PC-3 (cell line): ENCODE data around the gene PDSS2. TPM values are rescaled to one million over a fixed set of nuclear protein-coding genes. Genes with fewer than 3 reads are reported as not detected.

ENCODE experiments used
- ATAC-seq: fragments of 200-7000 bp; cut with Tn5 transposase; 2 replicates; pipeline ENCODE4 v1.9.1; 2020; ENCODE audit warnings: mild to moderate bottlenecking, moderate library complexity
- BruUV-seq: library from RNA; stranded (reverse); fragments of 400-500 nt; replicated peaks from 2 replicates; lab custom pipeline; 2021; lab: Mats Ljungman, UMichigan
- CTCF ChIA-PET: fragments of 300-600 bp; sonication (Branson Sonifier 250); formaldehyde crosslinking; loops from one replicate; lab custom pipeline; 2022; ENCODE audit warnings: antibody characterized with exemption; lab: Charles Lee
- POLR2A ChIA-PET: fragments of 300-600 bp; sonication (Branson Sonifier 250); formaldehyde crosslinking; loops from one replicate; lab custom pipeline; 2022; ENCODE audit warnings: antibody characterized with exemption; ENCODE audit not compliant: unreplicated experiment; lab: Charles Lee
- DNase-seq: peaks from one replicate; pipeline ENCODE4 v3.0.0-alpha.2; 2015
- H2AFZ ChIP-seq: fragments of 300-600 bp; sonication (generic); 2 replicates; pipeline ENCODE4 v1.6.0; 2016; ENCODE audit warnings: antibody characterized with exemption, low read length
- H3F3A ChIP-seq: fragments of 300-600 bp; sonication (generic); one replicate; pipeline ENCODE4 v1.6.0; 2017; ENCODE audit warnings: antibody characterized with exemption, low read length, control low read depth, mild to moderate bottlenecking; ENCODE audit not compliant: unreplicated experiment
- H3K27ac ChIP-seq: fragments of 300-600 bp; sonication (generic); 2 replicates; pipeline ENCODE4 v1.5.1; 2016; ENCODE audit warnings: mild to moderate bottlenecking, low read length
- H3K27me3 ChIP-seq: fragments of 300-600 bp; sonication (generic); 2 replicates; pipeline ENCODE4 v1.6.1; 2016; ENCODE audit warnings: low read length, mixed read lengths
- H3K36me3 ChIP-seq: fragments of 300-600 bp; sonication (generic); 2 replicates; pipeline ENCODE4 v1.6.1; 2016; ENCODE audit warnings: low read depth, mixed run types, low read length, mixed read lengths
- H3K4me1 ChIP-seq: fragments of 300-600 bp; sonication (generic); 2 replicates; pipeline ENCODE4 v1.5.1; 2016; ENCODE audit warnings: low read length; ENCODE audit not compliant: insufficient read depth
- H3K4me2 ChIP-seq: fragments of 300-600 bp; sonication (generic); 2 replicates; pipeline ENCODE4 v1.6.0; 2016; ENCODE audit warnings: low read length
- H3K4me3 ChIP-seq: fragments of 300-600 bp; sonication (generic); 2 replicates; pipeline ENCODE4 v1.5.1; 2016; ENCODE audit warnings: mild to moderate bottlenecking, low read length, mixed read lengths
- H3K79me2 ChIP-seq: fragments of 300-600 bp; sonication (generic); 2 replicates; pipeline ENCODE4 v1.6.1; 2017; ENCODE audit warnings: low read length, mixed read lengths
- H3K9ac ChIP-seq: fragments of 300-600 bp; sonication (generic); 2 replicates; pipeline ENCODE4 v1.6.0; 2016; ENCODE audit warnings: mild to moderate bottlenecking, low read length
- H3K9me2 ChIP-seq: fragments of 300-600 bp; sonication (generic); replicated peaks from 2 replicates; pipeline ENCODE4 v1.6.1; 2016; ENCODE audit warnings: mixed run types, low read length, mixed read lengths
- H3K9me3 ChIP-seq: fragments of 300-600 bp; sonication (generic); 2 replicates; pipeline ENCODE4 v1.6.1; 2016; ENCODE audit warnings: low read length, mixed read lengths
- H4K20me1 ChIP-seq: fragments of 300-600 bp; sonication (generic); 2 replicates; pipeline ENCODE4 v1.6.1; 2016; ENCODE audit warnings: low read length, mixed read lengths
- CTCF ChIP-seq: fragments of 300-600 bp; sonication (generic); conservative IDR thresholded peaks from 2 replicates; pipeline ENCODE4 v1.5.1; 2017; ENCODE audit warnings: antibody characterized with exemption, low read depth, mild to moderate bottlenecking, low read length
- EZH2 ChIP-seq: fragments of 300-600 bp; sonication (generic); IDR thresholded peaks from one replicate; pipeline ENCODE4 v1.6.1; 2017; ENCODE audit warnings: antibody characterized with exemption, mild to moderate bottlenecking, low read length; ENCODE audit not compliant: unreplicated experiment
- EZH2phosphoT487 ChIP-seq: fragments of 300-600 bp; sonication (generic); IDR thresholded peaks from 2 replicates; pipeline ENCODE4 v1.6.1; 2018; ENCODE audit warnings: mild to moderate bottlenecking, antibody characterized with exemption, low read length, borderline replicate concordance
- intact Hi-C: fragments of 100-400 bp; cut with micrococcal nuclease; formaldehyde crosslinking; loops from 2 replicates; pipeline ENCODE4 v1.9.0; 2023
- total RNA-seq: library from RNA; depleted of rRNA; stranded (reverse); fragments of >200 nt; gene quantifications from 2 replicates; pipeline ENCODE4 v1.2.3, GENCODE V29; 2014

Gene PDSS2
- total RNA-seq, 1 experiment from 2014 or later, result 6.6 TPM

- Histone ChIP-seq H3K4me3 (no peak overlapping the region), H3K36me3 (no peaks in the 10 kb centered on the region), H3K27me3 (no peaks in the 10 kb centered on the region), H3K9ac (no peak overlapping the region), H3K4me1 (no peaks in the 10 kb centered on the region), H4K20me1 (no peaks in the 10 kb centered on the region), H3K9me2 (no peaks in the 10 kb centered on the region), H3K9me3 (no peaks in the 10 kb centered on the region), H3F3A (no peaks in the 10 kb centered on the region), H3K4me2 (no peak overlapping the region), H2AFZ (no peak overlapping the region), H3K79me2 (no peaks in the 10 kb centered on the region), H3K27ac (no peak overlapping the region)
- TF ChIP-seq EZH2 (no peak), EZH2phosphoT487 (no peak), CTCF (no peak)
- no peak for DNase-seq
- no TSS peak for BruUV-seq
- CTCF ChIA-PET, result no interaction called here
- POLR2A ChIA-PET, result no interaction called here
- ATAC-seq, result no peak
- intact Hi-C loops, result no loop called here
These were observed 244.0 kb downstream of the PDSS2 start for GRCh38 chr6:107215334-107215733.

- Histone ChIP-seq H3K79me2 (no peaks in the 10 kb centered on the region), H4K20me1 (no peaks in the 10 kb centered on the region), H3K4me2 (no peak overlapping the region), H3K4me1 (no peaks in the 10 kb centered on the region), H3K9me3 (no peaks in the 10 kb centered on the region), H3K4me3 (no peak overlapping the region), H3K27ac (no peak overlapping the region), H3F3A (no peaks in the 10 kb centered on the region), H3K27me3 (no peaks in the 10 kb centered on the region), H2AFZ (no peak overlapping the region), H3K9ac (no peak overlapping the region), H3K36me3 (no peaks in the 10 kb centered on the region), H3K9me2 (no peaks in the 10 kb centered on the region)
- intact Hi-C loops, result no loop called here
- no peak for ATAC-seq
- no peak for DNase-seq
- BruUV-seq, result no TSS peak
- no peak for TF ChIP-seq EZH2
- no peak for TF ChIP-seq CTCF
- no peak for TF ChIP-seq EZH2phosphoT487
- CTCF ChIA-PET, result no interaction called here
- POLR2A ChIA-PET, result no interaction called here
These were observed 244.7 kb downstream of the PDSS2 start for GRCh38 chr6:107214655-107215054.

GRCh38 chr6:107209406-107210305 is 249.7 kb downstream of the PDSS2 start:
- Histone ChIP-seq H2AFZ (no peak overlapping the region), H3K9me2 (no peaks in the 10 kb centered on the region), H3F3A (no peaks in the 10 kb centered on the region), H3K9me3 (no peaks in the 10 kb centered on the region), H3K4me3 (no peak overlapping the region), H3K36me3 (no peaks in the 10 kb centered on the region), H4K20me1 (no peaks in the 10 kb centered on the region), H3K27ac (no peak overlapping the region), H3K9ac (no peak overlapping the region), H3K27me3 (no peaks in the 10 kb centered on the region), H3K4me2 (no peak overlapping the region), H3K79me2 (no peaks in the 10 kb centered on the region), H3K4me1 (no peaks in the 10 kb centered on the region)
- BruUV-seq, result no TSS peak
- DNase-seq (no peak), ATAC-seq (no peak)
- ChIA-PET CTCF (no interaction called here), POLR2A (no interaction called here)
- TF ChIP-seq EZH2 (no peak), CTCF (no peak), EZH2phosphoT487 (no peak)
- intact Hi-C loops, result no loop called here
